ENCODE results near the gene SDHAF3. TPM values are rescaled to one million over a fixed set of nuclear protein-coding genes. Genes with fewer than 3 reads are reported as not detected.

SDHAF3 gene
- total and polyA plus RNA-seq, 2 donors (not counting 3 experiments of a cell fraction or from before 2014, with no cell fraction given), result 1.7 to 5.2 TPM

DNA sequence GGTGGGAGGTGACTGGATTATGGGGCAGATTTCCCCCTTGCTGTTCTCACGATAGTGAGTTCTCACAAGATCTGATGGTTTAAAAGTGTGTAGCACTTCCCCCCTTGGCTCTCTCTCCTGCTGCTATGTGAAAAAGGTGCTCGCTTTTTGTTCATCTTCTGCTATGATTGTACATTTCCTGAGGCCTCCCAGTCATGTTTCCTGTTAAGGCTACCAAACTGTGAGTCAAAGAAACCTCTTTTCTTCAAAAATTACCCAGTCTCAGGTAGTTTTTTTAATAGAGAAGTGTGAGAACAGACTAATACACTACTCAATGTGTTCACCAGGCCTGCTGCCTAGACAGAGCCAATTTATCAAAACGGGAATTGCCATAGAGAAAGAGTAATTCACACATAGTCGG, 49.7 kb downstream of the SDHAF3 start:
- POLR2A ChIA-PET, result no interaction called here
- no peaks in the 10 kb centered on the region for H3K9me3 ChIP-seq (replicated peaks; ENCODE audit: control insufficient read depth, insufficient read depth, low read length)
- no peaks in the 10 kb centered on the region for H3K27me3 ChIP-seq (ENCODE audit: control insufficient read depth in 2 of 2, insufficient read depth in 2 of 2, low read length in 2 of 2)
- H3K79me2 ChIP-seq (ENCODE audit: control insufficient read depth, insufficient read depth, low read length), result no peaks in the 10 kb centered on the region
- H3K36me3 ChIP-seq (ENCODE audit: control insufficient read depth in 2 of 2, extremely low read depth in 1 of 2, insufficient read depth in 2 of 2, low read length in 2 of 2), result no peaks in the 10 kb centered on the region
- DNase-seq (ENCODE audit: low read depth, low spot score), result no peak
- CTCF ChIA-PET, result no interaction called here
- H2AFZ ChIP-seq (ENCODE audit: low read depth, low read length), result no peak overlapping the region
- intact Hi-C loops (cut with micrococcal nuclease) (no loop called here), dilution Hi-C loops (cut with MboI; ENCODE audit: extremely low pct_ligation_motif_present, low sequenced_read_pairs) (no loop called here)
- no peaks in the 10 kb centered on the region for H3K4me1 ChIP-seq (ENCODE audit: control insufficient read depth, extremely low read depth, insufficient read depth, low read length)
- FAIRE-seq, result no peak
- no peak overlapping the region for H3K27ac ChIP-seq (ENCODE audit: insufficient read depth, low read depth, low read length)
- no peak overlapping the region for H3K9ac ChIP-seq (replicated peaks; ENCODE audit: extremely low read depth, insufficient read depth, low read length)
- no peak overlapping the region for H3K4me2 ChIP-seq (ENCODE audit: insufficient read depth, low read length)
- H3K4me3 ChIP-seq (replicated peaks in 1 of 3; ENCODE audit: insufficient read depth in 1 of 3, low read depth in 1 of 3, low read length in 3 of 3), result no peak overlapping the region
- H4K20me1 ChIP-seq (replicated peaks; ENCODE audit: control insufficient read depth, extremely low read depth, insufficient read depth, low read length), result no peaks in the 10 kb centered on the region
- no peaks in the 10 kb centered on the region for H3K9me1 ChIP-seq (replicated peaks; ENCODE audit: control insufficient read depth, extremely low read depth, insufficient read depth, low read length)
- peak; percentile 22 for TF ChIP-seq FOS (IDR thresholded peaks at IDR 0.05; ENCODE audit: borderline replicate concordance, insufficient read depth, low read length)
- no peak for TF ChIP-seq POLR2A (IDR thresholded peaks at IDR 0.05; ENCODE audit: low read depth, low read length)
- BruUV-seq (replicated peaks), result no TSS peak

DNA sequence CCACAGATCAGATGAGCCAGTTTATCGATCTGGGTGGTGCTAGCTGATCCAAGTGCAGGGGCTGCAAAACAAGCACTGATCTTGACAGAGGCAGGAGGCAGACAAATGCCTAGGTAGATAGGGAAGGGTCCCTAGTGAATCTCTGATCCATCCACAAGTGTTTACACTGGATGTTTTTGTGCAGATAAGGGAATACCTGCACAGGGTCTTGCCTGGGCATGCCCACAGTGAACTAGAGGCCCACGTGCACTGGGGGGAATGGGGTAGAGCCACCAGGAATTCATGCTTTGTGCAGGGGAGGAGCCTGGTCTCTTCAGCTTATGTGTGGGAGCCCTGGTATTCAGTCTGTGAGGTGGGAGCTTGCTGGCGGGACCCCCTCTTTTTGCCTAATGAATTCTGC, 50.3 kb downstream of the SDHAF3 start:
- dilution Hi-C loops (cut with MboI; ENCODE audit: extremely low pct_ligation_motif_present, low sequenced_read_pairs), result no loop called here

More for the DNA sequence above, 50.3 kb downstream of the SDHAF3 start:
- FAIRE-seq (no peak), DNase-seq (ENCODE audit: low read depth, low spot score) (no peak)
- Histone ChIP-seq H3K36me3 (ENCODE audit: control insufficient read depth in 2 of 2, extremely low read depth in 1 of 2, insufficient read depth in 2 of 2, low read length in 2 of 2) (no peaks in the 10 kb centered on the region), H4K20me1 (replicated peaks; ENCODE audit: control insufficient read depth, extremely low read depth, insufficient read depth, low read length) (no peaks in the 10 kb centered on the region), H3K9me1 (replicated peaks; ENCODE audit: control insufficient read depth, extremely low read depth, insufficient read depth, low read length) (no peaks in the 10 kb centered on the region), H3K4me1 (ENCODE audit: control insufficient read depth, extremely low read depth, insufficient read depth, low read length) (no peaks in the 10 kb centered on the region), H3K9ac (replicated peaks; ENCODE audit: extremely low read depth, insufficient read depth, low read length) (no peak overlapping the region), H3K27ac (ENCODE audit: insufficient read depth, low read depth, low read length) (no peak overlapping the region), H3K9me3 (replicated peaks; ENCODE audit: control insufficient read depth, insufficient read depth, low read length) (no peaks in the 10 kb centered on the region), H3K27me3 (ENCODE audit: control insufficient read depth in 2 of 2, insufficient read depth in 2 of 2, low read length in 2 of 2) (no peaks in the 10 kb centered on the region), H3K4me3 (replicated peaks in 1 of 3; ENCODE audit: insufficient read depth in 1 of 3, low read depth in 1 of 3, low read length in 3 of 3) (no peak overlapping the region), H3K79me2 (ENCODE audit: control insufficient read depth, insufficient read depth, low read length) (no peaks in the 10 kb centered on the region), H3K4me2 (ENCODE audit: insufficient read depth, low read length) (no peak overlapping the region), H2AFZ (ENCODE audit: low read depth, low read length) (no peak overlapping the region)
- intact Hi-C loops (cut with micrococcal nuclease), result no loop called here
- CTCF ChIA-PET, result no interaction called here
- POLR2A ChIA-PET, result no interaction called here
- TF ChIP-seq POLR2A (IDR thresholded peaks at IDR 0.05; ENCODE audit: low read depth, low read length), result no peak
- no peak for TF ChIP-seq MYC (IDR thresholded peaks at IDR 0.05; ENCODE audit: low read depth, low read length)
- TF ChIP-seq POLR2AphosphoS5 (IDR thresholded peaks at IDR 0.05; ENCODE audit: insufficient read depth, low read depth, low read length), result no peak
- no peak for TF ChIP-seq MAX (IDR thresholded peaks at IDR 0.05; ENCODE audit: insufficient read depth, insufficient read length)
- no peak for TF ChIP-seq EZH2 (IDR thresholded peaks at IDR 0.05; ENCODE audit: borderline replicate concordance, low read depth, low read length, severe bottlenecking)
- no peak for TF ChIP-seq JUN (IDR thresholded peaks at IDR 0.05; ENCODE audit: borderline replicate concordance, insufficient read depth, insufficient read length, low read depth)
- no peak for TF ChIP-seq GATA2 (IDR thresholded peaks at IDR 0.05; ENCODE audit: insufficient read depth, insufficient read length, low read depth, low read length)
- no peak for TF ChIP-seq FOS (IDR thresholded peaks at IDR 0.05; ENCODE audit: borderline replicate concordance, insufficient read depth, low read length)
- no peak for TF ChIP-seq CTCF (IDR thresholded peaks at IDR 0.05; ENCODE audit: extremely low read depth in 1 of 2, insufficient read depth in 1 of 2, low read depth in 1 of 2, low read length in 2 of 2)
- BruUV-seq (replicated peaks), result no TSS peak

All from endothelial cell of umbilical vein (primary cell).